Pons (tissue), 1 donor: ENCODE results near the gene SOX5.

ENCODE experiments used
- DNase-seq: peaks from one replicate; pipeline ENCODE4 v3.0.0-alpha.2; 2016; ENCODE audit warnings: low spot score

Gene SOX5

GRCh38 chr12:23596568-23596967 lies 352.9 kb downstream of the SOX5 start:
- DNase-seq = no peak

DNA sequence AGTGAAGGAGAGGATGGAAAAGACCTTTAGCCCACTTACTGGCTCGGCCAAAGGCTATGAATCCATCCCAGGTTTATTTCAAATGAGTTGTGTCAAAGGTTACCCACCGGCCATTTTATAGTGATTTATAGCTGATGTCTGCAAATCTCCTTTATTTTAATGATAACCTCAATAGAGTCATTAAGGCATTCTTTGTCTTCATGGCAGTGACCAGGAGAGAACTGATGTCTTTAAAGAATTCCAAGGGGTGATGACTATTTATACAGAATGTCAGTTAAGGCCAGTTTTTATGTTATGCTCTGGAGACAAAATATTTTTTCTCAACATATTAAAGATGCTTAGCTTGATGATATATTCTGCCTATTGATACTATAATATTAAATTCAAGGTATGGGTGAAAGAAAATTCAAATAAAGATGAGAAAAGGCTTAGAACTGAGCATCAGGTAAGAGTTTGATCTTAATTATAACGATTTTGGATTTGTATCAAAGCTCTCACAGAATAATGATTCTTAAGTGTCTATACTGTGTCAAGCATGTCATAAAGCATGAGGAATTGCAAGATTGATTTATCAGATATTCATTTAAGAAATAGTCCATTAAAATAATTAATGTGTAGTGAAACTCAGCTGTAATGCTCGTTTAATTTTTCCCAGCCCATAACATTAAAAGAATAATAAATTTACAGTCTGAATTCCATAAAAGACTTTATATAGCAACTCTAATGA lies 361.5 kb downstream of the SOX5 start:
- no peak for DNase-seq

- no peak for DNase-seq
Measured at GRCh38 chr12:23585782-23586163, 363.7 kb downstream of the SOX5 start.

DNA sequence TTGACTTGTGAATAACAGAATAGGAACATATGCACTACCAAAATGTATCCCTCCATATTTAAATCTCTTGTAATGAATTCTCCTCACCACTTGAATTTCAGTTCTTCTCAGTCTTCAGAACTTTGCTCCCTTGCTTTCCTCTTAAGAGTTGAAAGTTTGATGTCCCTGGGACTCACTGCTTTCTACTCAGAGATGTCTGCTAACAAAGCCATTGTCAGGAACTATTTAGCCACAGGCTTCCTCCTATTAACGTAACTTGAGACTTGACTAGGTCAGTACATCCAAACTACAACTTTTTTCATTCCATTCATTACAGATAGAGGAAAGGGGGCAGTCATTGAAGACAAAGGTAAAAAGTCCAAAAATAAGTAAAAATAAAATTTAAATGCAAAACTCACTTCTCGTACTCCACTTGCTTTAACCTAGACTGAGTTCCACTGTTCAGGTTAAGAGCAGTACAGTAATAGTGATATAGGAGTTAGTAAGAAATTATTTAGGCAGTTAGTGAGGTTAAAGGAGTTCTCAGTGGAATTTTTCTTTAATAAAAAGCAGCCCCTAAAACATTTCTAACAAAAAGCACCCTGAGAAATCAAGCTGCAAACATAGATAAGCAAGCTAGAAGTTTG lies 364.2 kb downstream of the SOX5 start:
- no peak for DNase-seq

DNA sequence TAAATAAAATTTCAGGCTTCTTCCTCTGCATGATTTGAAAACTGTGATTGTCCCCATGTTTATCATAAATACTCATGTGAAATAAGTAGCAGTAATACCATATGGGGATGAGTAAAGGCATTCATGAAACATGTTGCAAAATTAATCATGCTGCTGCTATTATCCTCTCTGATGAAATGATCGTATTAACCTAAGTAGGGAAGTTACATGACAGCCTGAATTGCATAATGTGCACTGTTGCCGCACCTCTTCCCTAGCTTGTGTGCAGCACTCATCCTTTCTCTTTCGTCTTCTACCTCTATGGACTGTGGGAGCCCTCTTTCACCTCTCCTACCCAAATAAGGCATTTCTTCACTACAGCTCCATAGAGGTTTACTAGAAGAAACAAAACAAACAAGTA lies 367.6 kb downstream of the SOX5 start:
- DNase-seq = no peak

GRCh38 chr12:23579257-23579656 lies 370.2 kb downstream of the SOX5 start:
- DNase-seq = no peak

GRCh38 chr12:23576372-23576771 lies 373.1 kb downstream of the SOX5 start:
- DNase-seq = no peak

DNA sequence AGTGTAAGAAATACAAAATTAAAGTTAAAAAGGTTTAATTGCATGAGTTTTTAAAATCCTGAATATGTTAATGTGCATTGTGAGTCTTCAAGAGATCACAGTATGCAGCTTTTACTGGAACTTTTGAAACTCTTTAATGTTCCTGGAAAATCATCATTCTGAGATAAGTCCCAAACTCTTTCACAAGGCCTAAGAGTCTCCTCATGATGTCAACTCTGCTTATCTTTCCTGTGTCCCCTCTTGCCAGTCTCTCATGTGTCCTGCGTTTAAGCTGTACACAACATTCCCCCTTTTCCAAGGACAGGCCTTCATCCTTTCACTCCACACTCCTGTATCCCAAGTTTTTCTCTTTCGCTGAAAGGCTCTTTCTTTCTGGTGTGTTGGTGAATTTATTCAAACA lies 380.1 kb downstream of the SOX5 start:
- DNase-seq = no peak

DNA sequence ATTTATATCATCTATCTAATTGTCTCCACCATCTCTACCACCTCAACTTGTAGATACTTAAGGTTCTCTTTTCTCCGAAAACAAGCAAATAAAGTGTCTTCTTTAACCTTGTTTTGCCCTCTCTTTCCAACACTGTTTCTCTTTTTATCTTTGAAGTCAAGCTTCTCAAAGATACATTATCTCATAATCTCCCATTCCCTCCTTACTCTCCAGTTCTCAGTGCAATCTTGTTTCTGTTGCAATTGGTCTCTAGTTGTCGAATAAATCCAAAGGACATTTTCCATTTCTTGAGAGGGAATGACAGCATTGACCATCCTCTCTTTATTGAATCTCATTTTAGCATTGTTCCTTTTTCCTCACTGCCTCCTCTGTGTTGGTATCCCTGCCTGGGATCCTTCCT lies 383.3 kb downstream of the SOX5 start:
- no peak for DNase-seq

- DNase-seq = no peak
Measured at GRCh38 chr12:23564451-23565152, 384.9 kb downstream of the SOX5 start.

- peak; percentile 20 for DNase-seq
Measured at GRCh38 chr12:23561364-23562345, 387.8 kb downstream of the SOX5 start.

GRCh38 chr12:23560611-23561010 lies 388.9 kb downstream of the SOX5 start:
- no peak for DNase-seq

DNA sequence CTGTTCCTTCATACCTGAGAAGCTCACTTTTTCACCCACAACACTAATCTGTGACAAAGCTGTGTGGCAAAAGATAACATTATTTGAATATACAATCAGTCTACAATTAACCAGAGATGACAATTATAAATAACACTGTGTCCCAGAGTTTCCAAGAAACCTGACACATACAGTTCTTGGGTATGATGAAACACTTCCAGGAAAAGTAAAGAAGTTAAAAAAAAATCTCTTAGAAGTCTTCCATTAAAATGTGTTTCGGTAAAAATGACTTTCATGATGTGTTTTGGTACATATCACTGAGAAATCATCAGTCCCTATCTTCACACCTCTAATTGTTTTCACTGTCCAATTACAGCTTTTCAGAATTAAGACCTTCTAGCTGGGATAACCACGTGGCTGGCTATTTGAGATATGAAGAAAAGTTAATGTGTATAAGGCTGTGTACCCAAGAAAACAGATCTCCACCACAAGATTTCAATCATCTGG lies 390.2 kb downstream of the SOX5 start:
- no peak for DNase-seq

- no peak for DNase-seq
Measured at GRCh38 chr12:23556661-23557060, 392.8 kb downstream of the SOX5 start.

GRCh38 chr12:23555825-23556207 lies 393.7 kb downstream of the SOX5 start:
- DNase-seq = no peak

- no peak for DNase-seq
Measured at GRCh38 chr12:23555180-23555824, 394.2 kb downstream of the SOX5 start.

DNA sequence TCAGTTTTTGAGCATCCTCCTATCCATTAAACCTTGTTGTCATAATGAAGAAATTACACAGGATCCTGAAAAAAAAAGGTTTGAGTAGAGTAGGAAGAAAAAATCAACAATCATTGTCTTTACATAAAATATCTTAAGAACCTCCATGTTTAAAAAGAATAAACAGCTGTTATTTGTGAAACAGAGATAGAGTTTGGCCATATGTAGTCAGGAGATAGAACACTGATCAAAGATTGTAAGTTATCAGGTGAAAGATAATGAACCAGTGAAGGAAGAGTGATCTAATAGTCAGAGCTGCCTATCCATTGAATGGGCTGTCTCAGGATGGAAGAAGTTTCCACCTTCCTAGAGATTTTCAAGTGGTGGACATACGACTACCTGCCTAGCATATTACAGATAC lies 397.1 kb downstream of the SOX5 start:
- DNase-seq = no peak

DNA sequence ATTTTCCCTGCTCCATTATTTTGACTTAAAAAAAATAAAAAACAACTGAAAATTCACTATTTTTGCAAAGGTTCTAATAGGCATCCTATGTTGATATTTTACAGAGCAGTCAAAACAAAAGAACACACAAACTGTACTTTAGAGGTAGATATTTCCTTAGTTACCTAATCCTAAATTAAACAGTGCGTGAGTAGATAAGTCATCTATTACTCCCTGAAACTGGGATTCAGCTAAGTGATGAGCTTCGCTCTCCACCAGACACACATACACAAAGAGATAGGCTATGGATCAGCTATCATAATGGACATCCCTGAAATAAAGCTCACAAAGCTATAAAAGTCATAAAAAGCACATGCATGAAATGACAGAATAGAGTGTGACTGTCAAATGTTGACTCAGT lies 398.7 kb downstream of the SOX5 start:
- DNase-seq = no peak

DNA sequence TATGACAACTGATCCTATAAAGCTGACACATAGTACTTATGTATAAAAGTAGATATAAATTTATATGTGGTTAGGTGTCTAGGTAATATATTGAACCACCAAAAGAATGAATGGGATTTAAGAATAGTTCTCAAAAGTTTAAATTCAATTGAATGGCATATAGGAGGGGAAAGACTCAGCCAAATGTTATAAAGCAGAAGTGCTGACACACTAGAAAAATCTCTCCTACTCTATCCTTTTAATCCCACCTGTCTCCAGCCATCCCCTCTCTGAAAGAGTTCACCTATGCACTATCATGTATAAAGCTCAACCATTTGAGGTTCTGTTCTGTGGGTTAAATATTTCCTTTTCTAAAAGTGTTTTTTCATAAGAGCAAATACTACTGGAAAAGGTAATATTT lies 400.7 kb downstream of the SOX5 start:
- DNase-seq = no peak

- DNase-seq = no peak
Measured at GRCh38 chr12:23546756-23547155, 402.7 kb downstream of the SOX5 start.

DNA sequence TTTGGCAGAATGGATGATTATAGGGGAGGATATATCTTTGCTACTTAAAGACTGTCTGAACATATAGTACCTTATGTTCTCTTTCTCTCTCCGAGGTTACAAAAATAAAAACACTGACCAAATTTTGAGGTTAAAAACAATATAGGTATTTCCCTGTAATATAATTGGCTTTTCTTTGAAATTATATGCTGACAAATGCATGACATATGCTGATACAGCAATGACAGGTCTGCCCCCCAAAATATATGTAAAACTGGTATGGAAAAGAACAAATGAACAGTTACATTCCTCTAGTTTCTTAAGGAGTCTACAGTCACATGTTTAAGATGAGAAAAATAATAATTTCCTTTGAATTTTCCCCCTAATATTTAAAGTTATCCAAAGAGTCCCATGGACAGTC lies 405.7 kb downstream of the SOX5 start:
- no peak for DNase-seq

- no peak for DNase-seq
Measured at GRCh38 chr12:23542187-23542586, 407.3 kb downstream of the SOX5 start.
